Ramos (cell line): ENCODE results near the gene MGAT4C.

Experiments used
- in situ Hi-C: fragments of 300-500 bp; cut with MboI; formaldehyde crosslinking; loops from one replicate; pipeline ENCODE4 v1.14.3; 2022; ENCODE audit warnings: low sequenced_read_pairs; ENCODE audit not compliant: unreplicated experiment

Gene MGAT4C

GRCh38 chr12:86230516-86231146 lies 25.6 kb downstream of the MGAT4C start:
- in situ Hi-C loops = no loop called here

- in situ Hi-C loops = no loop called here
Observed at GRCh38 chr12:86229772-86230171, 26.4 kb downstream of the MGAT4C start.

GRCh38 chr12:86228656-86229055 lies 27.5 kb downstream of the MGAT4C start:
- in situ Hi-C loops = no loop called here

GRCh38 chr12:86226481-86226880 lies 29.7 kb downstream of the MGAT4C start:
- in situ Hi-C loops = no loop called here

DNA sequence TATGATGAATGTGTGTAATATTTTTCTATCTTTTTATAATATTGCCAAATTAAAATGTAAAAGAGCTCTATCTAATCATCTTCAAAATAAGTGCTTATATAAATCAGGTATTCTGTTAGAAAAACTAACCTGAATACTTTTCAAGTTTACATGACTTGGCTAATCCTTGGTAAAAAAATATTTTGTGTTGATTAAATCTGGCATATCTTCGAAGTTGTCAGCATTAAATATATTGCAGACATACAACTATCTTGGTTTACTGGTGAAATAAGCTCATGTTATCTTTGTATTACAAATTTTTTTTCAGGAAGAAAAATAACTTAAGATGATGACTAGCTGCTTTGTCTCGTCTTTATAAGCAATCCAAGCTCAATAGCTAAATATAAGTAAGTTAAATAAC lies 39.6 kb downstream of the MGAT4C start:
- in situ Hi-C loops = no loop called here

DNA sequence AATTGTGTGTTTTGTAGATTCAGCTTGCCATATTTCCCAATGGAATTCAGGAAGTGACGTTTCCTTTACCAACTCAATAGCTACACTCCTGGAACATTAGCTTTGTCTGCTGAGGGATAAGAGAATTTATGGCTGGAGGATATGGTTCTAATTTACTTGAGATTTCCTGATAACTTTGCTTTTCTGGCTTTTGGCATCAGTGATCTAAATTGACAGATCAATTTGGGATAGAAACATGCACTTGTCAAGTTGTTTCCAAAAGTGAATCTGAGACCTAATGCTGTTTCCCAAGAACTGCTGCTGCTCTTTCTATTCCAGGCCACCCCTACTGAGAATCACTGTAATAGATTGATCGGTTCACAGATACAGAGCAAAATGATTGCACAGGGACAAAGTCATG lies 43.2 kb downstream of the MGAT4C start:
- in situ Hi-C loops = no loop called here

DNA sequence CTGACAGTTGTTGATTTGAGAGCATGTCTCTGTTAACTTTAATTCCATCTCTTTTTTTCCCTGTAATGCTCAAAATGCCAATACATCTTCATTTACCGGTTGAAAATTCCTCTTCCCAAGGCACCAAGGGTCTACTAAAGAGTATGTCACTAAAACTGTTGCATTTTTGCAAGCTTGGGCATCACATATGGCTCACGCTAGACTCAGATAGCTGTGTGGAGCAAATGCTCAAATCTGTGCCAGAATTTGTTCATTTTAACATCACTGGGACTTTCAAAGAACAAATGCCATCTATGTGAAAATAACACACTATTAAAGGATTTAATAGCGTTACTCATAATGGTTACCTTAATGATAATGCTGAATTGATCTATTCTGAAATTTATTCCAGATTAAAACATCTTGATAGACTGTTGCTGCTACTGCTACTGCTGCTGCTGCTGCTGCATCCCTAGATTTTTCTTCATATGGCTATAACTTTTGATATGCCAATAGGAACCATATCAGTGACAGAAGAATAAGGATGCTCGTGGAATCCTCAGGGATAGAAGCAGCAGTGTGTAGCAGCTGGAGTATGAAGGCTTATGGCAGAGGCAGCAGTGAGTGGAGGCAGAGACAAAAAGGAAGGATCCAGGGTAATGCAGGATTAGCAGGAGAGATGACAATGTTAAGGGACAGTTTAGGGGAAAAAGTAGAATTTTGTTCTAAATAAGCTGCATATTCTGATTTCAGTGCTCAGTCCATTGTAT lies 57.3 kb downstream of the MGAT4C start:
- in situ Hi-C loops = no loop called here

DNA sequence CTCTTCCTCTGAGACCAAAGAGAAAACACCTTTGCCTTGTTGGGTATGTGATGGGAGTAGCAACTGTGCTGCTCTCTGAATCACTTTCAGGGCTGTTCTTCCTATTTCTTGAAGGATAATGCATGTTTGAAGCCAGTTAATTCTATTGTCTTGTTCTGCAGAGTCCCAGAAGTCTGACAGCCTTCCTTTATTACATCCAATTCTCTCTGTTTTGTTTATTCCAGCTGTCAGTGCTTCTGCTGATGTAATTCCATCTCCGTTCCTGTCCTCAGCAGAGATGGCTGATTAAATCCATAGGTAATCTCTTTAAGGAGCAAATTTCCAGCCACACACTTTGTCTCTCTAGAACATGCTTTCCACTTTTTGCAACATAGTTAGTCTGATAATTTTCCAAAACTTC lies 59.7 kb downstream of the MGAT4C start:
- in situ Hi-C loops = no loop called here

- in situ Hi-C loops = no loop called here
Observed at GRCh38 chr12:86194721-86195120, 61.5 kb downstream of the MGAT4C start.

DNA sequence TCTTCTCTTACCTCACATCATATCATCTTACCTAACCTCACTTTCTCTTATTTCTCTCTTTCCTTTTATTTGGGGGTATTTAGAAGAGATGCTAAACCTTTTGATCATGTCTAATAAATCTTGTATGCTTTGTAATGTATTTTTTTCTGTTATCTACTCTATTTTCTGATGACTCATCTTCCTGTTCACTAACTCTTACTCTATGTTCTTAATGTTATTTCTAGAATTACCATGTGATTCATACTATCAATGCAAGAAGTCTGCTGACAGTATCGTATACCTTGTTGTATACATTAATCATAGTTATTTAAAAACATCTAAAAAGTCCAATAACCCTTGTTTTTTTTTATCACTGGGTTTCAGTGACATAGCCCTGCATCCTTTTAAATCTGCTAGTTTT lies 62.3 kb downstream of the MGAT4C start:
- in situ Hi-C loops = no loop called here

DNA sequence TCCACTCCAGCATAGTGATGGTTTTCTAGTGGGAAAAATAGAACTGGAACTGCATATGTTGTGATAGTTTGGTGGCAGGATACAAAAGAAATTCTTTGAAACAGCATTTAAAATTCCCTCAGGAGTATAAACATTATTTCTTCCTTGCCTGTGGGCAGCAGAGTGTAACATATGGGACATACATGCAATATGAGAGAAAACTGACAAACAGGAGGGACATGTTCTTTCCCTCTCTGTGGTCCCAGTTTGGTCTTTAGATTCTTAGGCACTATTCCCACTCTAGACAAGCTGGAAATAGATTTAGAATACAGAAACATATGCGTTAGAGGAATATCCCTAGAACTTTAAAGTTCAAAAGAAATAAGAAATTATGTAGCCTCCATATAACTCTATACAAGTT lies 68.0 kb downstream of the MGAT4C start:
- in situ Hi-C loops = no loop called here

DNA sequence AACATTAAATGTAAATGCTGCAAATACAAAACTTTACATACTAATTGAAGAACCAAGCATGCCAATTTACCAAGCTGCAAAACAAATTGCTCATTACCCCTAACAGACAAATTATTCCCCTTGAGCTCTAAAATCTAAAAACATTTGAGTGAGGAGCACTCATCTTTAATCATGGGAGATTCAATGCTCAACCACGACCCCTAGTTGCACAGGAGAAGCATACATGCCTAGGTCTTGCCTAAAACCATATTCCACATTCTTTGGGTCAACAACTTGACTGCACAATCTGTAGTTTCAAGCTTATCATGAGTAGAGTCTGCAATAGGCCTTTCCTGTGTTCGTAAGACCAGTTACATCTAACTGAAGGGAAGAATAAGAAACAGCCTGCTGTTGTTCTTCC lies 69.7 kb downstream of the MGAT4C start:
- in situ Hi-C loops = no loop called here

DNA sequence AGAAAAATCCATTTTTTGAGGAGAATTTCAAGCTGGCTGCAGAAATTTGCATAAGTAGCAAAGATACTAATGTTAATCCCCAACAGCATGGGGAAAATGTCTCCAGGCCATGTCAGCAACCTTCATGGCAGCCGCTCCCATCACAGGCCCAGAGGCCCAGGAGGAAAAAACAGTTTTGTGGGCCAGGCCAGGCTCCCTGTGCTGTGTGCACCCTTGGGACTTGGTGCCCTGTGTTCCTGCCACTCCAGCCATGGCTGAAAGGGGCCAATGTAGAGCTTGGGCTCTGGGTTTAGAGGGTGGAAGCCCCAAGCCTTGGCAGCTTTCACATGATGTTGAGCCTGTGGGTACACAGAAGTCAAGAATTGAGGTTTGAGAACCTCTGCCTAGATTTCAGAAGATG lies 76.3 kb downstream of the MGAT4C start:
- in situ Hi-C loops = no loop called here

GRCh38 chr12:86174188-86174587 lies 82.0 kb downstream of the MGAT4C start:
- in situ Hi-C loops = no loop called here

DNA sequence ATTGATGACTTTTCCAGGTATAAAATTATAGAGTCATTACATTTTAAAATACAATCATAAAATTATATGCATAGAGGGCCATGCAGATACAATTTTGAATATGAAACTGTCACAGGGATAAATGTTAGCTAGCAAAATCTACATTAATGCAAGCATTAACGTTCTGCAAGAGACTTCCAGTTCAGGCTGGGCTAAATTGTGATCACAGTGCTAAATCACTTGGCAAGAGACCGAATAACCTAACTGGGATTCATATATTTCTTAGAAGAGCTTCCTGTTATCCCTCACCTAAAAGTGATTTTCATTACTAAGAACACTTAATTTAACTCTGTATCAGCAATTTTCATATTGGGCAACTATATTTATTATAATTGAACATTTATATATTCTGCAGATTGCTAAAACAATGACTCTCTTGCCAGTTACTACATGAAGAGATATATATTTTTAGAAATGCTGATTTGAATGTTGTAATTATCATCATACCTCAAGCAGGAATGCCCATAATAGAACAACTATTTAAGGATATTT lies 83.2 kb downstream of the MGAT4C start:
- in situ Hi-C loops = no loop called here

DNA sequence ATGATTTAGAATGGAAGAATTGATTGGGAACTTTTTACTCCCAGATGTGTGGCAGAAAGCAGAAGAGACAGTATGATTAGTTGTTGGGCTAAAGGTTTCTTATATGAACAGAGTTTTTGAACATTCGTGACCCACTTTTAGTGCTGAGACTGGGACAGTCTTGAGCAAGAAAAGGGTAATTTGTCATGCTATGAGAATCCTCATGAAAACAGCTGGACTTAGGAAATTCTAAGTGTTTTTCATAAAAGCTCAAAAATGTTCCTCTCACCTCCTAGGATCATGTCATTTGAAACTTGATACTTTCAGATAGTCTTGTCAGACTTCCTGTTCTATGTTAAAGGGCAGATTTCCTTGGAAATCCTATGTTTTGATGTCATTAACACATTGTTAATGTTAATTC lies 86.1 kb downstream of the MGAT4C start:
- in situ Hi-C loops = no loop called here

DNA sequence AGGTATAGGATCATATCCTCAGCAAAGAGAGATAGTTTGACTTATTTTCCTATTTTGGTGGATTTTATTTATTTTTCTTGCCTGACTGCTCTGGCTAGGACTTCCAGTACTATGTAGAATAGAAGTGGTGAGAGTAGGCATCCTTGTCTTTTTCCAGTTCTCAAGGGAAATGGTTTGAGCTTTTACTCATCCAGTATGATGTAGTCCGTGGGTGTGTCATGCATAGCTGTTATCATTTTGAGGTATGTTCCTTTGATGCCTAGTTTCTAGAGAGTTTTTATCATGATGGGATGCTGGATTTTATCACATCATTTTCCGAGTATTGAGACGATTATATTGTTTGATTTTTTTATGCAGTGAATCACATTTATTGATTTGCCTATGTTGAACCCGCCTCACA lies 97.2 kb downstream of the MGAT4C start:
- in situ Hi-C loops = no loop called here

- in situ Hi-C loops = no loop called here
Observed at GRCh38 chr12:86154620-86155019, 101.6 kb downstream of the MGAT4C start.

- in situ Hi-C loops = no loop called here
Observed at GRCh38 chr12:86148612-86149011, 107.6 kb downstream of the MGAT4C start.

DNA sequence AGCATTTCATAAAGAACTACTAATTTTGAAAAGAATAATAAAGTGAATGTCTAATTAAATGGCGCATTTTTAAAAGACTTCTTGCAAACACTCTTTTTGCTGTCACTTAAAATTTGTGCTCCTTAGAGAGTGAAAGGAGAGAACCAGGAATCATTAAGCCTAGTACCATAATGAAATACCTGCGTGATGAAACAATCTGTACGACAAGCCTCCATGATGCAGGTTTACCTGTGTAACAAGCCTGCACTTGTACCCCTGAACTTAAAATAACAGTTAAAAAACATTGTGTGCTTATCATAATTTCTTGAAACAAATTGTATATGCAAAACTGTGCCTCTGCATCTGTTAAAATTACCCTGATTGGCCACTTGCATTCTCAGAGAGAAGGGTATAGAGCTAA lies 108.1 kb downstream of the MGAT4C start:
- in situ Hi-C loops = no loop called here

DNA sequence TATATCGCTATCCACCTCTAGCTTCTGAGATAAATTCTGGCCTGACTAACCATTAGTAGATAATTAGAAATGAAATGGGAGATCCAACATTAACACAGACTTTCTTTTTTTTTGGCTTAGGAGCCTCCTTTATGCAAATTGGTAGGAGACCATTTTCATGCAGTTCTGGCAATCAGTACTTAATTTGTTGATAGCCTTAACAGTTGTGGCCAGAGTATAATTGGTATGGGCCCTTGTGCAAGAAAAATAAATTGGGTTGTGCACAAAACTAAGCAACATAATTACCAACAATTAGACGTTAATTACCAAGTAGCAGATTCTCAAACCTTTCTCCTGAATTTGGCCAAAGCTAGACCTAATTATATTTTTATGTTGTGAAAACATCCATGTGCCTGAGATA lies 111.0 kb downstream of the MGAT4C start:
- in situ Hi-C loops = no loop called here

DNA sequence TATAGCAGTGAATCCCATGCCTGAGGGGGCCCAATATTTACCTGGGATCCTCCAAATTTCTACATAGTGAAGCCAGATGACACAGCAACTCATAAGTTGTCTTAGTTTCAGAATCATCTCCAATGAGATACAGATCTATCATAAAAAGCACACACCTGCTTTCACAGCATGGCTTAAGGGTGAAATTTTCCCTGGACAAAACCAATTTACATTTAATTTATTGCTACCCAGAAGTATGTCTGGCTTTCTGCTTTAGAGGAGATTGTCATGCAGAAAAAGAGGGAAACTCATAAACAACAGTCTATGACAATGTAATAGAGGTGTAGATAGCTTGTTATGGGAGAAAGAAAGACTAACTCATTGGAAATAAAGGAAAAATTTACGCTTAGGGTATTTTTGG lies 113.0 kb downstream of the MGAT4C start:
- in situ Hi-C loops = no loop called here
